GM21619 (cell line): ENCODE results near the gene LMTK2.

Experiments
- ATAC-seq: cut with Tn5 transposase; IDR thresholded peaks from one replicate; pipeline ENCODE4 v1.9.1; 2021; ENCODE audit not compliant: unreplicated experiment

LMTK2 gene

DNA sequence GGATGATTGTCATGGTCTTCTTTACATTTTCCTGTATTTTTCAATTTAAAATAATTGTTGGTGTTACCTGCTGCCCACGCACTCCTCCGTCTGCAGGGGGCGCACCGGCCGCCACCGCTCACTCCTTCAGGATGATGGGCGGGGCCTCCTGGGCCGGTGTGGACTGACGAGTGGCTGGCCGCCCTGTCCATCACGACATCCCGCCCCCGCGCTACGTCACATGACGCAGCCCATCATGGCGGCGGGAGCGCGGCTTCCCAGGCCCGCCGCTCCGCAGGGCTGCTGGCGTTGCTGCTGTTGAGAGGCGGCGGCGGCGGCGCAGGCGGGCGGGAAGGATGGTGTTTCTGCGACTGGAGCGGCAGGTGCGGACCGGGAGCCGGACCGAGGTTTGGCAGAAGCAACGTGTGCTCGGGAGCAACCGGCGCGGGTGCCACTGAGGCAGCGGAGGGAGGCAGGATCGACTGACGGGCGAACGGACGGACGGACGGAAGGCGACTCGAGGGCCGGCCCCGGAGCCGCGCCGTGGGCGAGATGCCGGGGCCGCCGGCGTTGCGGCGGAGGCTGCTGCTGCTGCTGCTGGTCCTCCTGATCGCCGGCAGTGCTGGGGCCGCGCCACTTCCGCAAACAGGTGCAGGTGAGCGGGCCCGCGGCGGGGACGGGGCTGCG, at the start of gene LMTK2:
Gene LMTK2, plus strand, starts transcription at position 216 of the 666 bp plus-strand sequence. Its CDS starts 316 bp downstream, at position 532.
- peak; percentile 100 for ATAC-seq

DNA sequence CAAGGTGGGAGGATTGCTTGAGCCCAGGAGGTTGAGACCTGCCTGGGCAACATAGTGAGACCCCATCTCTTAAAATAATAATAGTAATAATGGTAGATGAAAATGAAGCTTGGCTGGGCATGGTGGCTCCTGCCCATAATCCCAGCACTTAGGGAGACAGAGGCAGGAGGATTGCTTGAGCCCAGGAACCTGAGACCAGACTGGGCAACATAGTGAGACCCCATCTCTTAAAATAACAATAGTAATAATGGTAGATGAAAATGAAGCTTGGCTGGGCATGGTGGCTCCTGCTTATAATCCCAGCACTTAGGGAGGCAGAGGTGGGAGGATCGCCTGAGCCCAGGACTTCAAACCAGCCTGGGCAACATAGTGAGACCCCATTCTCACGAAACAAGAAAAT, 49.5 kb upstream of the LMTK2 start:
- ATAC-seq = no peak

DNA sequence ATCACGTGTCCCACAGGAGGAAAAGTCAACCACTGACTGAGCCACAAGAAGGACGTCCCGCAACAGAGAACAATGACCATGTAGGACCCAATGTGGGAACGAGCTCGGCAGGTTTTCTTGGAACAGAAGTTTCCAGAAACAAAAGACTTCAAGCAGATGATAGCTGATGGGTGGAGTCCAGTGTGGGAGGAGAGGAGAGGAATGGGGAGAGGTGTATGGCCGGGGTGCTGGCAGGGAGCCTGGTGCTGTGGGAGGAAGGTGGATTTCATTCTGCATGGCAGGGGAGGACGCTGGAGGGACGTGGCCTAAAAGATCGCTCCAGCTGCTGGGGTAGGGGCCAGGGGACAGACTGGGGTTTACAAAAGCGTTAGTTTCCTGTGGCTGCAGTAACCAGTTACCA, 48.5 kb upstream of the LMTK2 start:
- no peak for ATAC-seq

DNA sequence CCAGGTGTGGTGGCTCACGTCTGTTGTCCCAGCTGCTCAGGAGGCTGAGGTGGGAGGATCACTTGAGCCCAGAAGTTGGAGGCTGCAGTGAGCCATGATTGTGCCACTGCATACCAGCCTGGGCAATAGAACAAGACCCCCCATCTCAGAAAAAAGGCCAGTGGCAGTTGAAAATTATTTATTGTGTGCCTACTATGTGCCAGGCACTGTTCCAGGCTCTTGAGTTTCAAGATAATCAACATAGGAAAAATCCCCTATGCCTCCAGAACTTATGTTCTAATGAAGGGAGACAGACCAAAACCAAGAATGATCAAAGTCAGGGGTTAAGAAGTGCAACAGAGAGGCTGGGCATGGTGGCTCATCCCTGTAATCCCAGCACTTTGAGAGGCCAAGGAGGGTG, 42.4 kb upstream of the LMTK2 start:
- ATAC-seq = no peak

DNA sequence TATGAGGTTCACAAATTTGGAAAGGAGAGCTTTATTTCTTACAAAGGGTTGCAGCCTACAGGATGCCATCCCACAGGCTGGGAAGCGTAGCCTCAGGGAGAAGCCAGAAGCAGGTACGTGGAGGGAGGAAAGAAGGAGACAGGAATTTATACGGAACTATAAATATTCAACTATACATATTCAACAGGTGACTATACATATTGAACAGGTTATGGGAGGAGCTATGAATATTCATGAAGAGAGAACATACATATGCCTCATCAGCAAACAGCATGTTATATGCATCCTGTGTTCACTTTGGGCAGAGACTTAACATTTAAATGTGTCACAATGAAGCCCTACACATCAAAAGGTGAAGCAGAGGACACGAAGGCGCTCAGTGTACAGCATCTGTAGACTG, 40.5 kb upstream of the LMTK2 start:
- no peak for ATAC-seq

DNA sequence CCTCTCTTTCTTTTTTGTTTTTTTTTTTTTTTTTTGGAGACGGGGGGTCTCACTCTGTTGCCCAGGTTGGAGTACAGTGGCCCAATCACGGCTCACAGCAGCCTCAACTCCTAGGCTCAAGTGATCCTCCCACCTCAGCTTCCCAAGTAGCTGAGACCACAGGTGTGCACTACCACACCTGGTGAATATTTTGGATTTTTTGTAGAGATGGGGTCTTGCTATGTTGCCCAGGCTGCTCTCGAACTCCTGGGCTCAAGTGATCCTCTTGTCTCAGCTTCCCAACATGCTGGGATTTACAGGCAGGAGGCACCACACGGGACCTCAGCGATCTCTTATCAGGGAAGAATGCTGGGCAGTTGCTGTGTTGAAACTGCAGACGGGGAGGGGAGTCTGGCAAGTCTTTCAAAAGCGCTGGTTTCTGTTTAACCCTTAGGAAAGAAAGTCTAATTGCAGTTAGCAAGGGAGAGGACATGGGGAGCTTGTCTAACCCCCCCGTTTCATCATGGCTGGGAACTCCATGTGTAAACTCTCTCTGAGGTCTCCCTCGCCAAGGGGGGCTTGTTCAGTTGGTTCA, 39.6 kb upstream of the LMTK2 start:
- no peak for ATAC-seq

DNA sequence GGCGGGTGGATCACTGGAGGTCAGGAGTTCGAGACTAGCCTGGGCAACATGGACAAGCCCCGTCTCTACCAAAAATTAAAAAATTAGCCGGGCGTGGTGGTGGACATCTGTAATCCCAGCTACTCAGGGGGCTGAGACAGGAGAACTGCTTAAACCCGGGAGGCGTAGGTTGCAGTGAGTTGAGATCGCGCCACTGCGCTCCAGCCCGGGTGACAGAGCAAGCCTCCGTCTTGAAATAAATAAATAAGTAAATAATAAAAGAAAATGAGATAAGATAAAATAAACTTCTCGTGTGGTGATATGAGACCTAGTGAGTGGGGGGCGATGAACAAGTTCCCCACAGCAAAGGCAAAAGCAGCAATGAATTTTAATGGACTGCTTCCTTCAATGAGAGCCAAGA, 33.6 kb upstream of the LMTK2 start:
- ATAC-seq = no peak

DNA sequence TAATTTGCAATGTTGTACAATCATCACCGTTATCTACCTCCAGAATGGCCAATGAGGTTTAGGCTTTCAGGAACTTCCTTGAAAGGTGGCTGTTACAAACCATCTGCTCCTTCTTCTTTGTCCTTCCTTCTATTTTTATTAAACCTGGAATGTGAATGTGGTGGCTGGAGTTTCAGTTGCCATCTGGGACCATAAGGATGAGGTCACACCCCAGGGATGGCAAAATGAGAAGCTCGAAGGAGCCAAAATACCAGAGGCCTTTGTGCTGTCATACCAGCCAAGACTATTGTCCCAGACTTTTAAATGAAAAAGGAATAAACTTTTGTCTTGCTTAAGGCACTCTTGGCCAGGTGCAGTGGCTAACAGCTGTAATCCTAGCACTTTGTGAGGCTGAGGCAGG, 30.9 kb upstream of the LMTK2 start:
- no peak for ATAC-seq

DNA sequence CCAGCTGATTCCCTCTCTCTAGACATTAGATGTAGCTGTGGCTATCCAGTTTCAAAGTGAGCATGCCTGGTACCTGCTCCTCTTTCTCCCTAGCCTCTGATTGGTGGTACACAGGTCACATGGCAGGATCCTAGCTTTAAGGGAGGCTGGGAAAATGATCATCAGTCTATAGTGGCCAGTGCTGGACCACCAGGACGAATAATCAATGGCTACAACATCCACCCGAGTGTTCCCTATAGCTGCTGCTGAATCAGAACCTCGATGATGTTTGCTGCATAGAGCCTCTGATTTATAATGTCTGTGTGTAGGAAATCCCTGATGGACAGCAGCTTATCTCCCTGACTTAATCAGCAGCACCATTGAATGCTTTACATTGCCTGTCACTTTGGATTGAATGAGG, 28.9 kb upstream of the LMTK2 start:
- ATAC-seq = no peak

DNA sequence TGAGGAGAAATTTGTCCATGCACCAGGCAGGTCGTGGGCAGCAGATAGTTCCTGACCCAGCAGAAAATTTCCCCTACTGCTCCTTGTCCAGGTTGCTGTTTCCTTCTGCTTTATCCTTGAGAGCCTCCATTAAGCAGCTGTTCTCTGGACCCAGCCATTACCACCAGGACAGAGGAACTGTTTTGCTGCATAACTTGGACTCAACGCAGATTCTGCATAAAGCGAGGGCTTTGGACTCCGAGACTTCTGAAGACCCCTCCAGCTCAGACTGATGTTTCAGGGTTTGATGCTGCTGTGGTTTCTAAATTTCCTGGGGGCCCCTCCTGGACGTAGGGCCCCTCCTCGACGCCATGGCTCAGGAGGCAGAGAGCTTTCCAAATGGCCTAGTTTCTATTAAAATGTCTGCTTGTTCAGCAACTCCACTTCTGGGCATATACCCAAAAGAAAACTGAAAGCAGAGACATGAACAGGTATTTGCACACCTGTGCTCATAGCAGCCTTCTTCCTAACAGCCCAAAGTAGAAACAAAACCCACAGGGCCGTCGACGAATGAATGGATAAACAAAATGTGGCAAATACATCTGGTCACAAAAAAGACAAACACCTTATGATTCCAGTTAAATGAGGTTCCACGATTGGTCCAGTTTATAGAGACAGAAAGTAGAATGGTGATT, 28.3 kb upstream of the LMTK2 start:
- no peak for ATAC-seq

DNA sequence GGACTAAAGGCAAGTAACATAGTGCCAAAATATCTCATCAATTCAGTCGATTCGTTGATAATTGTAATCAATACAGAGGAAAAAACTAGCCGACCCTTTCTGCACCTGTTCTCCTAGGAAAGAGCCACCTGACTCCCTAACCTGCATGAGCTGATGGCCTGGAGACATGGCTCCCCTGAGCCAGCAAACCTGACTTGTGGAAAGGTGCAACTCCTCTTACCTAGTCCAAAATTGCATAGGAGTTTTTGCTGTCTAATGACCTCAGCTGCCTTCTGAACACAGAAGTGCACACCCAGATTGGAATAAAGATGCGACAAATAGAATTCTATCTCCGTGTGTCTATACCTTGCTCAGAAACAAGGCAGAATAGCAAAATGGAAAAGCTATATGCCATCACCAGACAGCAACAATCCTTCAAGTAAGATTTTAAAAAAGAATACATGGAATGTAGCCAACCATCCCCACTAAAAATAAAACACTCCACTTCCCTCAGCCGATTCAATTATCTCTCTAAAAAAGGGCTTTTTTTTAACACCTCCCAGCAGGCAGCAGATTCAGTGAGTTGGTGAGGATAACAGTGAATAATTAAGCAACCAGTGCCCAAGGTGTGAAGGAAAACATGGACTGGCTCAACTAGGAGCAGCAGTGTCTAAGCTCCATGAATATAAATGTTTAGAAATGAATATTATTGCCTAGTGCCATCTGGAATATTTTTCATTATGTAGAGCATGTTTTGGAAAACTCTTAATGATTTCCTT, 26.6 kb upstream of the LMTK2 start:
- no peak for ATAC-seq

DNA sequence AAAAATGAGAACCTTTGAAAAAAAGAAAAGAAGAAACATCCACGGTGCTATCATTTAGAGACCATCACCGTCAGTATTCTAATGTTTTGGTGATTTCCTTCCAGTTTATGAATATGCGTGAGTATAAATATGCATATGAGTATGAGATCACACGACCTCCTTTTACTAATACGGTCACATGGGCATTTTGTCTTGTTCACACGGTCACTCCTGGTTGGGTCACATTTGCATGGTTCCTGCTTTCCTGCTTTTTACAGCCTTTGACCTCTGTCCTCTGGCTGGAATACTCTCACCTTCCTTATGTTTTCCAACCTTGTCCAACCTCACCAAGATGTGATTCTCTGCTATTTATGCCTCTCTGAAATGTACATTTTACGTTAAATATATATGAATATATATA, 25.3 kb upstream of the LMTK2 start:
- ATAC-seq = no peak

DNA sequence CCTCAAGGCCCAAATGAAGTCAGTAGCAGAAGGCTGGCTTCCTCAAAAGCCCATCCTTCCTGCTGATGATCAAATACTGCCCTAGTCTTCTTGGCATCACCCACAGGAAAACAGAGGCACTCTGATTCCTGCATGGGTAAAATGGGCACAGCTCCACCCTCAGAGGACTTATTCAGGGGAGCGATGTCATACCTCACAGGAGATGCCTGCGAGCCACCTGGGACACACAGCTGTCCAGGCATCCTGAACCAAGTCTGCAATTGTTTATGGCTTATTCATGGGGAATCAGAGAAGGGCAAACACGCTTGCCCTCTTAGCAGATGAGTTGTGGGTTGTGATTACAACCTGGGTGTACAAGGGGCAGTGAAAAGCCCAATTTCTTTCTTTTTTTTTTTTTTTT, 22.0 kb upstream of the LMTK2 start:
- ATAC-seq = no peak

DNA sequence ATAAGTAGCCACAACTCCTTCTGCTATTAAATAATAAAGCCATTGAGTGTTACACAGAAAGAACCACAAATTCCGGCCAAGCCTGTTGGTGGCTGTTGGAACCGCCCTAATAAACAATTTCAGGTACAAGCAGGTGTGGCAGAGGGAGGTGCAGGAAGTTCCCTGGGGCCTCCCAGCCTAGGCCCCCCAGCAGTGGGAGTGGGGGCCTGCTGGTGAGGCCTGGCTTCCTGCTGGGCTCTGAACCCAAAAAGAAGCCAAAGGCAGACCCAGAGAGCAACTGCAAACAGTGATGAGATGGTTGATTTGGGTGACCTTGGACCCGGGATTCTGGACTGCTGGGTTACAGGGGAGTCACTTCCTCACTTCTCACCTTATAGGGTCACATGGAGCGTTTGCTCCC, 21.0 kb upstream of the LMTK2 start:
- ATAC-seq = no peak

DNA sequence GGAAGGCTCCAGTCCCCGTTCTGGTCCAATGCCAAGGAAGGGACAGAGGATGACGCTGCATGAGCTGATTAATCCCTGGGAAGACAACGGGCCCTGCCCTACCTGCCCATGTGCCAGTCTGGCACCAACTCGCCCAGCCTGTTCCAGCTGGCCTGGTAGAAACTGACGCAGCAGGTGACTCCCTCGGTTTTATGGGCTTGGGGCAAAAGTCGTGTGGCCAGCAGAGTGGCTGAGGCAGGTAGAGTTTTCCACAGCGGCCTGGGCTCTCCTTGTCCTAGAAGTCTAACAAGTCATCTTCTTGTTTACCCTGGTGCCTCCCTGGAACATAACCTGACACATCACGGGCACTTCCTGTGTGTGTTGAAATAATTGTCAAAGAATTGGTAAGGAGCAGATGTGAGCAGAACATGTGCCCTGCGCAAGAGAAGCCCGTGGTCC, 20.4 kb upstream of the LMTK2 start:
- no peak for ATAC-seq

DNA sequence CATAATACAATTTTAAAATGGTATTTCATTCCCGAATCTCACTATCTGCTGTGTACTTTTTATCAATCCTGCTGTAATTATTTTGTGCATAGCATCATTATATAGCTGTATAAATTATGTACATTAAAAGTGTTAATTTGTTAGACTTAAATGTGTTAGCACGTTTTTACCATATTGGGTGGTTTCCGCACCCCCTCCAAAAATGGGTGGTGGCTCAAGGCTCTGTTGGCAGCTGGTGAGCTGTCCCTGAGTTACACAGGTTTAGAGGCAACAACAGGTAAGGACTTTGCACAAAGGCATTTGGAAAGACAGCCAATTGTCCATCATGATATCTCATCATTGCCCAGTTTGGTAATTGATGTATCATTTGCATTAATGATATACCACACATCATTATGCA, 18.6 kb upstream of the LMTK2 start:
- no peak for ATAC-seq

DNA sequence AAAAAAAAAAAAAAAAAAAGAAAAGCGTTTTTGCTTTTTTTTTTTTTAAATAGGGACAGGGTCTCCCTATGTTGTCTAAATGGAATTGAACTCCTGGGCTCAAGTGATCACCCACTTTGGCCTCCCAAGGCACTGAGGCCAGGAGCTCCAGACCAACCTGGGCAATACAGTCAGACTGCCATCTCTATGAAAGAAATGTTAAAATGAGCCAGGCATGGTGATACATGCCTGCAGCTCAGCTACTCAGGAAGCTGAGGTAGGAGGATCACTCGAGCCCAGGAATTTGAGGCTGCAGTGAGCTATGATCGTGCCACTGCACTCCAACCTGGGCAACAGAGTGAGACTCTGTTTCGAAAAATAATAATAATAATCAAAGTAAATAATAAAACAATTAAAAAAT, 16.5 kb upstream of the LMTK2 start:
- ATAC-seq = no peak

DNA sequence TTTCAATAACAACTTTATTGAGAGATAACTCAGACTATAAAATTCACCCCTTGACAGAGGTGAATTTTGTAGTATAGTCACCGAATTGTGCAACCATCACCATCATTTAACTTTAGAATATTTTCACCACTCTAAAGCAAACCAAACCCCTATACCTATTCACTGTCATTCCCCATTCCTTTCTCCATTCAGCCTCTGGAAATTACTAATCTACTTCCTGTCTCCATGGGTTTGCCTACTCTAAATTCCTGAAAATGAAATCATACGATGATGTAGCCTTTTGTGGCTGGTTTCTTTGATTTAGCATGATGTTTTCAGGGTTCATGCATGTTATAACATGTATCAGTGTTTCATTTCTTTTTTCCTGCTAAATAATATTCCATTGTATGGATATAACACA, 15.6 kb upstream of the LMTK2 start:
- no peak for ATAC-seq

DNA sequence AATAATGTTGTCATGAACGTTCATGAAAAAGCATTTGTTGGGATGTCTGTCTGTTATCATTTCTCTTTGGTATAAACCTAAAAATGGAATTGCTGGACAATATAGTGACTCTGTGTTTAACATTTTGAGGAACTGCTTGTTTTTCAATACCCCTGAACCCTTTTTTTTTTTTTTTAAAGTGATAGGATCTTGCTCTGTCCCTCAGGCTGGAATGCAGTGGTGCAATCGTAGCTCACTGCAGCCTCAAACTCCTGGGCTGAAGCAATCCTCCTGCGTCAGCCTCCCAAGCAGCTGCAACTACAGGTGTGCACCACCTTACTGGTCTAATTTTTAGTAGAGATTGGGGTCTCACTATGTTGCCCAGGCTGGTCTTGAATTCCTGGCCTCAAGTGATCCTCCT, 15.1 kb upstream of the LMTK2 start:
- ATAC-seq = no peak

DNA sequence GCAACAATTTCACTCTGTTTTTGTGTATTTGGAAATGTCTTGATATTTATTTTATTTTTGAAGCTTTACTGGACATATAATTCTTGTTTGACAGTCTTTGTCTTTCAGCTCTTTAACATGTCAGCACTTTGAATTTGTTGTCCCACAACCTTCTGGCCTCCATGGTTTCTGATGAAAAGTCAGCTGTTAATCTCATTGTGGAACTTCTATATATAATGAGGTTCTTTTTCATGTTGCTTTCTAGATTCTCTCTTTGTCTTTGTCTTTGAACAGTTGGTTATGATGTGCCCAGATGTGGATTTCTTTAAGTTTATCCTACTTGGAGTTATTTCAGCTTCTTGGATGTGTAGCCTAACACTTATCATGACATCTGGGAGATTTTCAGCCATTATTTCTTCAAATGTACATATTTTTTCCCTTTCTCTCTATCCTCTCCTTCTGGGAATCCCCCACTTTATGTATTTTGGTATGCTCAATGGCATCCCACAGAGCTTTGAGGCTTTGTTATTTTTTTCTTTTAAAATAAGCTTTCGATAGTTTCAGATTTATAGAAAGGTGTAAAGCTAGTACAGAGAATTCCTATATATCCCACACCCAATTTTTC, 9.5 kb upstream of the LMTK2 start:
- no peak for ATAC-seq

DNA sequence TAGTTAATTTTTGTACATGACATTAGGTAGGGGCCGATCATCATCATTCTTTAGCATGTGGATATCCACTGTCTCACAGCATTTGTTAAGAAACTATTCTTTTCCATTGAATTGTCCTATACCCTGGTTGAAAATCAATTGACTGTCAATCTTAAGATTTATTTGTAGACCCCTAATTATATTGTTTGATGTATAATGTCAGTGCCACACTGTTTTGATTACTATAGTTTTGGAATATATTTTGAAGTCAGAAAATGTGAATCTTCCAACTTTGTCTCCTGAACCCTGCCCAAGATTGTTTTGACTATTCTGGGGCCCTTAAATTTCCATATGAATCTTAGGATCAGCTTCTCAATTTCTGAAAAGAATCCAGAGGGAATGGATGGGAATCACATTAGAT, 6.6 kb upstream of the LMTK2 start:
- no peak for ATAC-seq
